Measurements from ENCODE around the gene PLA2G4A. TPM values are rescaled to one million over a fixed set of nuclear protein-coding genes. Genes with fewer than 3 reads are reported as not detected.

PLA2G4A gene
- total RNA-seq, 2 donors from 2014 or later = 4.9 to 5.7 TPM

Other genes with a start within 250 kb of the PLA2G4A start
- gene PTGS2, start 148.5 kb upstream of the PLA2G4A start, total RNA-seq = 10 to 100 TPM; 10.9 to 32.4 TPM

All from activated T-cell treated with anti-CD3 and anti-CD28 coated beads, Interleukin-2, amount 50 U/mL, for 72 hours (primary cell).